Spinal cord (tissue), 10 donors: ENCODE results near the gene NCS1. TPM values are rescaled to one million over a fixed set of nuclear protein-coding genes. Genes with fewer than 3 reads are reported as not detected.

Experiments
- DNase-seq, 6 donors: peaks; one replicate each; pipeline versions ENCODE4 v3.0.0 to v3.0.0-alpha.2; 2013 to 2015; ENCODE audit warnings: low spot score in 6 of 6, low read depth in 4 of 6
- H3K27ac ChIP-seq: one replicate; pipeline ENCODE4 v1.5.1; 2013; ENCODE audit warnings: low read depth, low read length, control low read depth
- H3K27me3 ChIP-seq: one replicate; pipeline ENCODE4 v1.6.1; 2013; ENCODE audit warnings: low read length; ENCODE audit not compliant: control insufficient read depth, insufficient read depth
- H3K36me3 ChIP-seq: one replicate; pipeline ENCODE4 v1.6.1; 2013; ENCODE audit warnings: low read length; ENCODE audit not compliant: control insufficient read depth, insufficient read depth
- H3K4me1 ChIP-seq: one replicate; pipeline ENCODE4 v1.6.1; 2013; ENCODE audit warnings: low read length; ENCODE audit not compliant: control insufficient read depth, insufficient read depth
- H3K4me3 ChIP-seq: one replicate; pipeline ENCODE4 v1.5.1; 2013; ENCODE audit warnings: low read depth, low read length, control low read depth
- H3K9me3 ChIP-seq: one replicate; pipeline ENCODE4 v1.6.1; 2013; ENCODE audit warnings: low read length; ENCODE audit not compliant: control insufficient read depth, insufficient read depth
- WGBS: methylation state at CpG from one replicate; pipeline ENCODE4 v1.1.5; 2013; ENCODE audit warnings: missing lambda C conversion rate; ENCODE audit not compliant: insufficient coverage; 5-methylcytosine and 5-hydroxymethylcytosine counted together
- polyA plus RNA-seq, 2 donors: library from polyadenylated mRNA; unstranded; fragments of 120-200 nt; gene quantifications; one replicate each; pipeline ENCODE4 v1.2.1, GENCODE V29; 2013; ENCODE audit not compliant: insufficient read length in 2 of 2
- total RNA-seq, 2 donors: library from RNA; depleted of rRNA in 1 of 2; stranded (reverse); fragments of 120-200 nt in 1 of 2; fragments of >200 nt in 1 of 2; gene quantifications; one replicate each; pipeline versions ENCODE4 v1.2.3 to v1.2.4, GENCODE V29; 2013 to 2014
- donor health status: healthy.

The NCS1 gene
- total and polyA plus RNA-seq, 4 donors, result 47.6 to 197 (median 145) TPM

DNA sequence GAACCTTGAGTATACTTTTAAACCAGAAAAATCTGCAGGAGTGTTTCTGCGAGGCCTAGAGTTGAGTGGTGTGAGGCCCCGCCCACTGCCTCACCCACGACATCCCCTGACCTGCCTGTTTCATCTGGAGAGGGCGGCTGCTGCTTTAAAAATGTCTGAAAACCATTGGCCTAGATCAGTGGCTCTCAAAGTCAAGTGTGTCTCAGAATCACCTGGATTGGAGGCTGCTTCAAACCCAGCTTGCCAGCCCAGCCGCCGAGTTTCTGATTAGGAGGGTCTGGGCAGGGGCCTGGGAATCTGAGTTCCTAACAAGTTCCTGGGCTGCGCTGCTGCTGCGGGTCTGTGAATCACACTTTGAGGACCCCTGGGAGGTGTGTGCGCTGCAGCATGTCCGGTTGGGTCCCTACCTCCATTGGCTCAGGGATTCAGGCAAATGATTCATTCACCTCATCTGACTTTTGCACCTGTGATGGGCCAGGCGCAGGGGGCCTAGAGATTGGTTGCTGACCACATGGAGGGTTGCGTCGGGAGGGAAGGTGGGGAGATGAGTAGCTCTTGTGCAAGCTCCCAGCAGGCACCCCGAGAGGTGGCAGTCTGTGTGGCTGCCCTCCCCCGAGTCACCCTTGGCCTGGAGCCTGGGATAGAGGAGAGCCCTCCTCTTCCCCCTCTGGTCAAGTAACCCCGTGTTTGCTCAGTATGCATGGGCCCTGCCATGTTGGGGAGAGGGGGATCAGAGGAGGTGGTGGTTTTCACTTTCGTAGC is 65.7 kb downstream of the NCS1 start:
- H3K27ac ChIP-seq, result no peak overlapping the region
- H3K4me1 ChIP-seq, result peaks cover 45% of the 10 kb centered on the region
- H3K27me3 ChIP-seq, result no peaks in the 10 kb centered on the region
- 87% methylated on average over 14 of the region's 17 CpGs for WGBS
- no peaks in the 10 kb centered on the region for H3K9me3 ChIP-seq
- H3K36me3 ChIP-seq, result peaks cover 52% of the 10 kb centered on the region
- no peak for DNase-seq
- no peak overlapping the region for H3K4me3 ChIP-seq

DNA sequence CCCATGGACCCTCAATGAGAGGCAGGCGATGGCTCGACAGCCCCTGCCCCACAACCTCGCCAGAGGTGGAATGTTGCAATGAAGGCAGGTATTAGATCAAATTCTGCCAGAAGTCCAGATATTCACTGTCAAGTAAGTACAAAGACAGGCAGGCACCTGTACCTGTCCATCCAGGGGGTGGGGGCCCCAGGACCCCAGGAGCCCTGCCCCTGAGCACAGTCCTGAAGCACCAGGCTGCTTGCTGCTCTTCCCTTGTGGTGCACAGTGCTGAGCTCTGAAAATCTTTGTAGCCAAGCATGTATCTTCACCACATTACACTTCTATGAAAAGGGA is 67.1 kb downstream of the NCS1 start:
- WGBS, result no CpG with 5 or more reads among the region's 3 CpGs
- Histone ChIP-seq H3K9me3 (no peaks in the 10 kb centered on the region), H3K36me3 (peaks cover 38% of the 10 kb centered on the region), H3K27me3 (no peaks in the 10 kb centered on the region), H3K27ac (no peak overlapping the region), H3K4me3 (no peak overlapping the region), H3K4me1 (peaks cover 52% of the 10 kb centered on the region)
- DNase-seq, result no peak

DNA sequence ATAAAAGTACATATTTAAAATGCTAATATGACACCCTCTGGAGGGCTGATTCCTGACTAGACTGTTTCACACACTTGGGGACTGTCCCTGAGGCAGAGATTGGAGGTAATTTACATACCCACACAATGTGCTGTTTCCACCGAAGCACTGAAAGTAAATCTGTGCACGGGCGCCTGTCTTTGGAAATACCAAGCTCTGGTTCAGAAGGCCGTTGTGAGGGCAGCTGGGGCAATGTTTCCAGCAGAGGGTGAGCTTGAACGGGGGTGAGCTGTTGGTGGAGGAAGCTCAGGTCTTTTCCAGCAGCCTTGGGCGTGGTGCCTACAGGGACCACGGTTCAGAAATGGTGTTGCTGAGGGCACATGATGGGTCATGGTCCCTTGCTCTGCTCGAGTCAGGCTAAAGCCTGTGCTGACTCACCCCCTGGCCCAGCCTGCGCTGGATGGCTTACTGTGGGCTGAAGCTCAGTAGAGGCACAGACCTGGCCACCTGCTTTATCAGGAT is 67.6 kb downstream of the NCS1 start:
- WGBS, result 37% methylated on average over 9 of the region's 9 CpGs
- Histone ChIP-seq H3K9me3 (no peaks in the 10 kb centered on the region), H3K27ac (no peak overlapping the region), H3K4me1 (peaks cover 52% of the 10 kb centered on the region), H3K27me3 (no peaks in the 10 kb centered on the region), H3K36me3 (peaks cover 33% of the 10 kb centered on the region), H3K4me3 (no peak overlapping the region)
- peak in 1 of 6 donors; percentile 17 for DNase-seq

DNA sequence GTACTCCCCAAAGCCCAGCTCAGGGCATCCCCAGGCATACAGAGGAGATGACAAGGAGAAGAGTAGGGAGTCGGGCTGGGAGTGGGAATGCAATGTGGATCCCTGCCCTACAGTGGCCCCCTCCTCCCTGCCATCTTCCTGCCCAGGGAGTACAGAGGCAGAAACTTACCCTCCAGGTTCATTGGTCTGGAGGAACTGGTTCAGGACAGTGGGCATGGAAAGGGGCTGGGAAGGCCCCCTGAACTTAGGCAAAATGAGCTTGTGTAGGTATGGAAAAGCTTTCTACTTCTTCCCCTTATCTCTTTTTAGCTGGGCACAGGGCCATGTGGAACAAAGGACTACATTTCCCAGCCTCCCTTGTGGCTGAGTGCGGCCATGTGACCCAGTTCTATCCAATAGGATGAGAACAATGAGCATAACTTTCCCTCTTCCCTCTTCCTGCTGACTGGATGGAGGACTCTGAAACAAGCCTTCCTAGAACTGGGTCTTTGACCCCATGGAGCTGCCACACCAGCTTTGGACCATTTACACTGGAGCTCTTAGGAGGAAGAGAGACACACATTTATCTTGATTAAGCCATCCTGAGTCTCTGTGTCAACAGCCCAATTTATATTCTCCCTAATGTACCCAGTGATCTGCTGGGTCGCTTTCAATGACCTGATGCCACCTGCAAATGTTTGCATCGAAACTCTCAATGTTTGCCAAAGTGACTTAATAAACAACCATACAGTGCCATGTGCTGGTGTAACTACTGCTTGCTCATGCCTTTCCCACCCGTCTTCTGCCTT is 68.4 kb downstream of the NCS1 start:
- Histone ChIP-seq H3K4me3 (no peak overlapping the region), H3K27ac (no peak overlapping the region), H3K36me3 (peaks cover 25% of the 10 kb centered on the region), H3K27me3 (no peaks in the 10 kb centered on the region), H3K4me1 (peaks cover 46% of the 10 kb centered on the region), H3K9me3 (no peaks in the 10 kb centered on the region)
- DNase-seq, result peak in 5 of 6 donors; percentile 36 to 95 (median 53)
- WGBS, result 87% methylated on average over 4 of the region's 5 CpGs

DNA sequence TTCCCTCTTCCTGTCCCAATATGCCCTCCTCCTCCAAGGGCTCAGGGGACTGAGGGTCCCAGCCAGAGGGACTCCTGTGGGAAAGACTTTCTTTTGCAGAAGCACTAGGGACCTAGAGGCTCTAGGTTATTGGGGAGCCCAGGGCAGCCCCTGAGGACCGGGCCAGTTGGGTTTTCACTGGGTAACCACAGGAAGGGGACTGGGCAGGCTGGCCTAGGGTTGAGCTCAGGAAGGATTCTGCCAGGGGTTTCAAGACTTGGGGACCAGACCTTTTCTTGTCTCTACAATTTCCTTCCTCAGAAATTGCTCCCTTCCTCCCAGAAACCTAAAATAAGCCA is 69.0 kb downstream of the NCS1 start:
- Histone ChIP-seq H3K27me3 (no peaks in the 10 kb centered on the region), H3K27ac (no peak overlapping the region), H3K36me3 (peaks cover 22% of the 10 kb centered on the region), H3K4me1 (peaks cover 40% of the 10 kb centered on the region), H3K9me3 (no peaks in the 10 kb centered on the region), H3K4me3 (no peak overlapping the region)
- 100% methylated on average over 1 of the region's 1 CpG for WGBS
- DNase-seq, result no peak

DNA sequence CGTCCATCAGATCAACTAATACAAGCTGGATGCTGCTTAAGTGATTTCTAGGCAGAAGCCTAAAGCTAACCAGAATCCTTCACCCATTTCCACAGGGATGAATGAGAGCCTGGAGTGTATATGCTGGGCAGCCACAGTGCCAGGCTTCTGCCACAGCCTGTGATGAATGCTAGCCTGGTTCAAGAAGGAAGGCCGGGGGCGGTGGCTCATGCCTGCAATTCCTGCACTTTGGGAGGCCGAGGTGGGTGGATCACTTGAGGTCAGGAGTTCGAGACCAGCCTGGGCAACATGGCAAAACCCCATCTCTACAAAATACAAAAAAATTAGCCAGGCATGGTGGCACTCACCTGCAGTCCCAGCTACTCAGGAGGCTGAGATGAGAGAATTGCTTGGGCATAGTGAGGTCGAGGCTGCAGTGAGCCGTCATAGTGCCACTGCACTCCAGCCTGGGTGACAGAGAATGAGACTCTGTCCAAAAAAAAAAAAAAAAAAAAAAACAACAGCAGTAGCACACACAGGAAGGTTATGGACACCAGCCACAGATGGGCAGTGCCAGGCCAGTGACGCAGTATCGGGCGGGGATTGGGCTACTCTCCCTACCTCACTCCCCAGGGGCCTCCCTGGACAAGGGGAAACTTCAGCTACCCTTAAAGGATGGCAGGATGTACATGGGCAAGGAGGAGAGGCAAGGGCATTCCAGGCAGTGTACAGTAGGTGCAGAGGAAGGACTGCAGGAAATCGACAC is 70.2 kb downstream of the NCS1 start:
- 71% methylated on average over 4 of the region's 11 CpGs for WGBS
- DNase-seq, result no peak
- peaks cover 30% of the 10 kb centered on the region for H3K4me1 ChIP-seq
- H3K36me3 ChIP-seq, result peaks cover 12% of the 10 kb centered on the region
- H3K27me3 ChIP-seq, result no peaks in the 10 kb centered on the region
- no peaks in the 10 kb centered on the region for H3K9me3 ChIP-seq
- no peak overlapping the region for H3K27ac ChIP-seq
- no peak overlapping the region for H3K4me3 ChIP-seq

DNA sequence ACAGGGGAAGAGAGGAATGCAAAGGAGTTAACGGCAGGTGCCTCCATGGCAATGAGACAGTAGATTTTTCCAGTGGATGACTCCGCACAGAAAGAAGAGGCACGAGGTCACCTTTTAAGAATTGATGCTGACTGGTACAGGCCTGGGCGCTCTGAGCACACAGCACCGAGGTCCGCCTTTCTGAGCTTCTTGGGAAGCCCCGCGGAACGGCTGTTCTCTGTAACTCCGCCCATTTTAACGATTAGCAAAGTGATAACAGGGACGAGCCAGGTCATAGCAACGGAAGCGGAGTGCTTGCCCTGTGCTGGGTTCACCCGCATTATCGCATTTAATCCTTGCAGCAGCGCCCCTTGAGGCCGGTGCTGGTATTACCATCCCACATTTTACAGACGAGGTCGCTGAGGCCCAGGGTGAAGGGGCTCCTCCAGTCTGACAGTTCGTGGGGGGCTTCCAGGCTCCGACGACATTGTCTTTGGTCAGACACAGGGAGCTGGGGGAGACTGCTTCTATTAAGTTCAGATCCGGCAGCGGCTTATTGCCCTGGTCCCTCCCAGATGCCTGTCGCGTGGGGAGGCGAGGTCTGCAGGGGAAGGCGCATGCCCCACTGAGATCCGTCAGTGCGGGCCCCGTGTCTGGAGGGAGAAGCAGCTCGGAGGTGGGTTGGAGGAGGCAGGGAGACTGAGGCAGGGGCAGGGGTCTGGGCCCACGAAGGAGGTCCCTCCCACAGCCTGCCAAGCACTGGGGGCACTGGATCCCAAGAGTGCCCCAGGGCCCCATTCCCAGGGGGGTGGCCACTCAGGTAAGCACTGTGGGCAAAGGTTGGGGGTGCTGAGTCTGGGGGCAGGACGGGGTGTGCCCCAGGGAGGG is 71.0 kb downstream of the NCS1 start:
- Histone ChIP-seq H3K9me3 (no peaks in the 10 kb centered on the region), H3K27me3 (no peaks in the 10 kb centered on the region), H3K4me1 (peaks cover 30% of the 10 kb centered on the region), H3K4me3 (no peak overlapping the region), H3K36me3 (peaks cover 4% of the 10 kb centered on the region), H3K27ac (no peak overlapping the region)
- DNase-seq, result peak in 4 of 6 donors; percentile 40 to 88 (median 66)
- WGBS, result 23% methylated on average over 35 of the region's 35 CpGs

DNA sequence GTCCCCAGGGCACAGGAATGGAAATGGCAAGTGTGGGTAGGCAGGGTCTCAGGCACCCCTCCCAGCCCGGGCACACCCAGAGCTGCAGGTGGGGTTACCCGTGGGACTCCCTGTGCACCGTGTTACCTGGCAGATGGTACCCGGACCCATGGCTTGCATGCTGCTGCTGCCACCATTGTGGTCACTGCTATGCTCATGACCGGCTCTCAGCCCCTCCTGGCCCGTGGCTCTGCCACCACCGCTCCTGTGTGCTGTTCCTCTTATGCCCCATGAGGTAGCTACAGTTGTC is 71.6 kb downstream of the NCS1 start:
- H3K27ac ChIP-seq, result no peak overlapping the region
- no peaks in the 10 kb centered on the region for H3K9me3 ChIP-seq
- peaks cover 29% of the 10 kb centered on the region for H3K4me1 ChIP-seq
- no peak overlapping the region for H3K4me3 ChIP-seq
- WGBS, result 91% methylated on average over 7 of the region's 7 CpGs
- peaks cover under 1% of the 10 kb centered on the region for H3K36me3 ChIP-seq
- no peak for DNase-seq
- no peaks in the 10 kb centered on the region for H3K27me3 ChIP-seq

- Histone ChIP-seq H3K9me3 (no peaks in the 10 kb centered on the region), H3K27me3 (no peaks in the 10 kb centered on the region), H3K4me3 (no peak overlapping the region), H3K4me1 (peaks cover 22% of the 10 kb centered on the region), H3K36me3 (no peaks in the 10 kb centered on the region), H3K27ac (no peak overlapping the region)
- DNase-seq, result no peak
- WGBS, result 89% methylated on average over 9 of the region's 13 CpGs
Measured at GRCh38 chr9:130244548-130245165, 72.5 kb downstream of the NCS1 start.
